Heart right ventricle (tissue), 16 donors: Measurements from ENCODE around the gene SAYSD1. TPM values are rescaled to one million over a fixed set of nuclear protein-coding genes. Genes with fewer than 3 reads are reported as not detected.

Source experiments
- ATAC-seq, 8 donors: fragments of 200-7000 bp; cut with Tn5 transposase; one replicate each; pipeline ENCODE4 v1.9.1; 2020; ENCODE audit warnings: mild to moderate bottlenecking in 8 of 8, moderate library complexity in 8 of 8, moderate number of reproducible peaks in 1 of 8
- DNase-seq, 2 donors: peaks; one replicate each; pipeline ENCODE4 v3.0.0-alpha.2; 2020
- H3K27ac ChIP-seq, 10 donors: fragments of 200-600 bp; sonication (generic) in 2 of 10; one replicate each; pipeline versions ENCODE4 v1.5.0 to v1.8.0; 2020 to 2022; ENCODE audit warnings: mild to moderate bottlenecking in 3 of 10
- H3K27me3 ChIP-seq, 7 donors: fragments of 200-600 bp; one replicate each; pipeline ENCODE4 v1.8.0; 2021 to 2022; ENCODE audit warnings: mild to moderate bottlenecking in 2 of 7
- H3K36me3 ChIP-seq, 9 donors: fragments of 200-600 bp; sonication (generic) in 1 of 9; one replicate each; pipeline versions ENCODE4 v1.5.0 to v1.8.0; 2020 to 2022; ENCODE audit warnings: mild to moderate bottlenecking in 2 of 9
- H3K4me1 ChIP-seq, 9 donors: fragments of 200-600 bp; sonication (generic) in 1 of 9; one replicate each; pipeline versions ENCODE4 v1.5.0 to v1.8.0; 2020 to 2022; ENCODE audit warnings: mild to moderate bottlenecking in 4 of 9
- H3K4me3 ChIP-seq, 10 donors: fragments of 200-600 bp; sonication (generic) in 2 of 10; one replicate each; pipeline versions ENCODE4 v1.5.0 to v1.8.0; 2020 to 2022; ENCODE audit warnings: mild to moderate bottlenecking in 7 of 10, moderate library complexity in 2 of 10
- H3K9me3 ChIP-seq, 11 donors: fragments of 200-600 bp in 10 of 11; sonication (generic) in 2 of 11; one replicate each; pipeline versions ENCODE4 v1.5.0 to v1.8.0; 2013 to 2022; ENCODE audit warnings: mild to moderate bottlenecking in 2 of 11, control low read depth in 1 of 11, moderate library complexity in 1 of 11
- WGBS, 2 donors: extraction: QIAGEN DNeasy Blood & Tissue Kit; methylation state at CpG; one replicate each; pipeline ENCODE4 v1.1.7; 2013; ENCODE audit warnings: inconsistent platforms in 1 of 2; 5-methylcytosine and 5-hydroxymethylcytosine counted together
- intact Hi-C, 10 donors: fragments of 100-400 bp; cut with DNase I; formaldehyde crosslinking; loops; one replicate each; pipeline versions ENCODE4 v1.11.1 to v1.14.2; 2022
- polyA plus RNA-seq, 2 donors: library from polyadenylated mRNA; stranded (reverse); fragments of 200-250 nt; gene quantifications; one replicate each; pipeline ENCODE4 v1.2.3, GENCODE V29; 2013
- total RNA-seq, 10 donors: library from RNA; stranded (reverse); fragmentation: NEBNext Ultra II Directional in 3 of 10; extraction: Animal tissue kit (Norgen Biotek cat#: 25700) in 3 of 10; gene quantifications; one replicate each; pipeline versions ENCODE4 v1.2.1 to v1.2.4, GENCODE V29; 2021 to 2023
- TF ChIP-seq, protein P1 (sequence below), 9 donors: fragments of 200-600 bp; sonication (generic) in 2 of 9; IDR thresholded peaks; one replicate each; pipeline versions ENCODE4 v1.5.0 to v1.8.0; 2021 to 2022; ENCODE audit warnings: antibody characterized with exemption in 9 of 9, mild to moderate bottlenecking in 5 of 9, moderate library complexity in 1 of 9
- donor health status: Arrhythmogenic right ventricular cardiomyopathy.
- donor health status: ischemic (EF 13 %, LVEDD 7.1; RV severe dilation, severe dysfunction).
- donor health status: healthy with polysubstance abuse.
- donor health status: DM: no; HTN: yes; CAD: no.
- donor health status: DM: no; HTN: no; CAD: no.
- donor health status: ischemic (EF 25% LVEDD 6.9; RV normal size, moderate dysfunction).
- donor health status: ischemic (EF 25% LVEDD 5.7; RV mildly dilated, moderate dysfunction).
- donor health status: healthy.
- donor health status: DM: yes; HTN: yes; CAD: no.
- donor health status: Ischemic cardiomyopathy.
- donor health status: ischemic (EF 35%, LVEDD 5.7; RV mildly dilated, moderate dysfunction).
- donor health status: nonischemic (EF 11% LVEDD 7.7; RV severe dilation, severe dysfunction).
- donor health status: DM: yes; HTN: yes; CAD: no.
- donor health status: PGD.
- donor health status: ischemic (EF 29% LVEDD 5.4; RV normal size, mild dysfunction).
- donor health status: nonischemic (EF 23%, LVEDD 6.1; RV moderate dilation, normal function).

Gene SAYSD1
- total and polyA plus RNA-seq, 12 donors = 6.4 to 11.5 (median 8.9) TPM

DNA sequence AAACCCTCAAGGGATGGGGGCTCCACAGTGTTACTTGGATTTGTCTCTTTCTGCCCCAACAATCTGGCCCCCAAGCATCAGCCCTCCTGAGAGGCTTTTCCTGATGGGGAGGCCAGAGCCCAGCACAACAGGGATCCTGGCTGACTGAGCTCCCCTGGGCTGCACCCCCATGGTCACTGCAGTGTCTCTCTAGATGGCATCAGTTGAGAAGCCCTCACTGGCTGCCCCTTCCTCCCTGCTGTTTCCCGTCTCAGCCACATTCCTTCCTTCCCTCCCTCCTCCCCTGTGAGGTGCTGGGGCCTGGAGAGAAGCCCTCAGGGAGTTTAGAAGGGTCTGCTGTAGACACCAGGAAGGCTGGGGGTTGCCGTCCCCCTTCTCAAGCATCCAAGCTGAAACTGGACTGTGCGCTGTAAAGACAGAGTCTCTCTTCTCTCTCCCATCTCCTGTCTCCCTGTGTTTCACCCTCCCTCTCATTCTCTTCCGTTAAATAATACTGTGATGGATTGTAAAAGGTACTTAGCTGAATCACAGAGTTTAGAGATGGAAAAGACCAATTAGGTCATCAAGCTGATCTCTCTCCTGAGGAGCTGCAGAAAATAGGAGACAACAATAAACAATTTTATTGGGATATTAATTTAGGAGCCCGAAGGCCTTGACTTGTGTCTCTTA lies 29.7 kb downstream of the SAYSD1 start:
- Histone ChIP-seq H3K4me1 (peaks cover 0 to 16% (median 12%) of the 10 kb centered on the region in 9 donors), H3K27me3 (peaks cover 0 to 30% (median 3%) of the 10 kb centered on the region in 7 donors), H3K4me3 (no peak overlapping the region), H3K27ac (no peak overlapping the region), H3K36me3 (no peaks in the 10 kb centered on the region), H3K9me3 (no peaks in the 10 kb centered on the region)
- intact Hi-C loops = loop anchor here in 9 of 10 donors (5.0 to 10.0 kb wide), 4 partner anchors 110 to 227 kb away; partner anchors contain the start of gene KCNK17 (in 1 of the 9)
- ATAC-seq (no peak), DNase-seq (no peak)
- 66 to 72% methylated on average over 5 of the region's 5 CpGs for WGBS, 2 donors
- TF ChIP-seq, protein P1, sequence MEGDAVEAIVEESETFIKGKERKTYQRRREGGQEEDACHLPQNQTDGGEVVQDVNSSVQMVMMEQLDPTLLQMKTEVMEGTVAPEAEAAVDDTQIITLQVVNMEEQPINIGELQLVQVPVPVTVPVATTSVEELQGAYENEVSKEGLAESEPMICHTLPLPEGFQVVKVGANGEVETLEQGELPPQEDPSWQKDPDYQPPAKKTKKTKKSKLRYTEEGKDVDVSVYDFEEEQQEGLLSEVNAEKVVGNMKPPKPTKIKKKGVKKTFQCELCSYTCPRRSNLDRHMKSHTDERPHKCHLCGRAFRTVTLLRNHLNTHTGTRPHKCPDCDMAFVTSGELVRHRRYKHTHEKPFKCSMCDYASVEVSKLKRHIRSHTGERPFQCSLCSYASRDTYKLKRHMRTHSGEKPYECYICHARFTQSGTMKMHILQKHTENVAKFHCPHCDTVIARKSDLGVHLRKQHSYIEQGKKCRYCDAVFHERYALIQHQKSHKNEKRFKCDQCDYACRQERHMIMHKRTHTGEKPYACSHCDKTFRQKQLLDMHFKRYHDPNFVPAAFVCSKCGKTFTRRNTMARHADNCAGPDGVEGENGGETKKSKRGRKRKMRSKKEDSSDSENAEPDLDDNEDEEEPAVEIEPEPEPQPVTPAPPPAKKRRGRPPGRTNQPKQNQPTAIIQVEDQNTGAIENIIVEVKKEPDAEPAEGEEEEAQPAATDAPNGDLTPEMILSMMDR (IDR thresholded peaks at IDR 0.05) = no peak

DNA sequence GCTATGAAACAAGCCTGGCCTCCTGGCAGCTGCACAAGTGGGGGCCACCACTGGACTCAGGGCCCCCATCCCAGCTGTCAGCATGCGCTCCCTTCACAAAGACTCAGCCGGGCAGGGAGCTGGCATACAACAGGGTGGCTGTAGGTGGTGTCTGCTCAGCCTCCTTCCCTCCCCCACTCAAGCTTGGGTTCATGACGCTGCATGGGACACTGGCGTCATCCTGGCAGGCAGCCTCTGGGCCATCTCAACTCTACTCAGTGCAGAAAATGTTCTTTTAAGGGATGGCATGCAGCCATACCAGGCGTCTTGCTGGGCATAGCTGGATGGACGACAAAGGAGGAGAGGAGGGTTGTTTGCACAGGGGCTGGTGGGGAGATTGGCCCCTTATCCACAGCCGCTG lies 30.5 kb downstream of the SAYSD1 start:
- no peaks in the 10 kb centered on the region for H3K36me3 ChIP-seq
- intact Hi-C loops = loop anchor here in 1 of 10 donors (10.0 kb wide), 1 partner anchor 110 kb away; no protein-coding TSS in a partner anchor
- H3K9me3 ChIP-seq = no peaks in the 10 kb centered on the region
- H3K27me3 ChIP-seq = peaks cover 0 to 30% (median 3%) of the 10 kb centered on the region in 7 donors
- WGBS, 2 donors = 54 to 68% methylated on average over 7 of the region's 7 CpGs
- peaks cover 0 to 16% (median 10%) of the 10 kb centered on the region in 9 donors for H3K4me1 ChIP-seq
- no peak overlapping the region for H3K4me3 ChIP-seq
- no peak overlapping the region for H3K27ac ChIP-seq
- peak in 5 of 8 donors; percentile 22 to 70 (median 36) for ATAC-seq
- DNase-seq = no peak
- TF ChIP-seq, protein P1 (IDR thresholded peaks at IDR 0.05) = no peak

DNA sequence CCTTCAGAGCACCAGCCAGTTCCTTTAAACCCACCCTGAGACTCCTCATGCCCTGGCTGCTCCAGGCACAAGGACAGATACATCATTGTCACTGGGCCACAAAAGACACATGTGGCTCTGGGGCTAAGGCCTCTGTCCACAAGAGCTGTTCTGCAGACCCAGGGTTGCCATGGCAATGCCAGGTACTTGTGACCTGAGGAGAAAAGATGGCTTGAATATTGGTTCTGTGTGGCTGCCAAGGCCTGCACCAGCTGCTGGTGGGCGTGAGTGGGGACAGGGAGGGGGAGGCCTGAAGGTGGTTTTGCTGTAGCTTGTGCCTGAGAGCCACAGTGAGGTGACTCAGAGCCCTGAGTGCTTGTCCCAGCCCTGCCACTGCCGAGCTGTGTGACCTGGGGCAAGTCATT lies 31.8 kb downstream of the SAYSD1 start:
- WGBS, 2 donors = 74 to 80% methylated on average over 2 of the region's 2 CpGs
- Histone ChIP-seq H3K9me3 (no peaks in the 10 kb centered on the region), H3K4me1 (peaks cover 0 to 8% (median 0%) of the 10 kb centered on the region in 9 donors), H3K36me3 (no peaks in the 10 kb centered on the region), H3K27me3 (peaks cover 0 to 30% (median 3%) of the 10 kb centered on the region in 7 donors), H3K4me3 (no peak overlapping the region), H3K27ac (no peak overlapping the region)
- DNase-seq (no peak), ATAC-seq (no peak)
- intact Hi-C loops = loop anchor here in 1 of 10 donors (10.0 kb wide), 1 partner anchor 108 kb away; no protein-coding TSS in a partner anchor
- TF ChIP-seq, protein P1 (IDR thresholded peaks at IDR 0.05) = no peak

DNA sequence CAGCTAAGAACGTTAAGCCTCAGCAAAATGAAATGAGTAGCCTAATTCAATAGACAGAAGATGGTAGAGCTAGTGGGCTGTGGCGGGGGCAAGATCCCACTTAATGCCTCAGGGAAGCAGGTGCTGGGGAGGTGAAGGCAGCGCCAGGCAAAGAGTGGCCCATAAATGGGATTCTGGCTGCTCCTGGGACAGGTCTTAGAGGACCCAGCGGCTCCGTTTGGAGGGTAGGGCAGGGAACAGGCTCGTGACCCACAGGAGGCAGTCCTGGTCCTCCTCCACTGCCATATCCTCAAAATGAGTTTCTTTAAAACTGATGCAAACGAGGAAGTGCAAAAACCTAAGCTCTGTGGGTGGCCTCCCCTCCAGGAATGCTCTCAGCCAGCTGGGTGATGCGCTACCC lies 32.7 kb downstream of the SAYSD1 start:
- no peaks in the 10 kb centered on the region for H3K36me3 ChIP-seq
- no peak overlapping the region for H3K27ac ChIP-seq
- no peak for DNase-seq
- H3K9me3 ChIP-seq = no peaks in the 10 kb centered on the region
- no peak overlapping the region for H3K4me3 ChIP-seq
- WGBS, 2 donors = 77% methylated on average over 8 of the region's 8 CpGs
- TF ChIP-seq, protein P1 (IDR thresholded peaks at IDR 0.05) = no peak
- H3K27me3 ChIP-seq = peaks cover 0 to 25% (median 2%) of the 10 kb centered on the region in 7 donors
- intact Hi-C loops = loop anchor here in 1 of 10 donors (10.0 kb wide), 1 partner anchor 108 kb away; no protein-coding TSS in a partner anchor
- no peaks in the 10 kb centered on the region for H3K4me1 ChIP-seq
- no peak for ATAC-seq
